Stimulated activated naive CD4-positive, alpha-beta T cell treated with Interleukin-2 at 50 U/mL for 16 hours (primary cell): ENCODE results near the gene ZNF800.

Experiments used
- DNase-seq: peaks from one replicate; lab custom pipeline; 2025; lab: John Stamatoyannopoulos, UW

ZNF800 gene

GRCh38 chr7:127348247-127348631, 44.3 kb downstream of the ZNF800 start:
- DNase-seq, result no peak

- peak; percentile 55 for DNase-seq
Observed at GRCh38 chr7:127347567-127348246, 44.8 kb downstream of the ZNF800 start.

GRCh38 chr7:127346575-127347256, 45.8 kb downstream of the ZNF800 start:
- DNase-seq, result no peak

GRCh38 chr7:127342596-127342995, 49.9 kb downstream of the ZNF800 start:
- DNase-seq, result no peak

- DNase-seq, result no peak
Observed at GRCh38 chr7:127338122-127338521, 54.4 kb downstream of the ZNF800 start.

- no peak for DNase-seq
Observed at GRCh38 chr7:127337581-127337980, 54.9 kb downstream of the ZNF800 start.

GRCh38 chr7:127336458-127336857, 56.0 kb downstream of the ZNF800 start:
- no peak for DNase-seq

GRCh38 chr7:127332880-127333279, 59.6 kb downstream of the ZNF800 start:
- no peak for DNase-seq

GRCh38 chr7:127330070-127330469, 62.4 kb downstream of the ZNF800 start:
- DNase-seq, result no peak

GRCh38 chr7:127322832-127323493, 69.5 kb downstream of the ZNF800 start:
- no peak for DNase-seq

GRCh38 chr7:127322351-127322750, 70.2 kb downstream of the ZNF800 start:
- no peak for DNase-seq

- no peak for DNase-seq
Observed at GRCh38 chr7:127320974-127321373, 71.5 kb downstream of the ZNF800 start.
